Measurements from ENCODE around the gene DIRAS1. TPM values are rescaled to one million over a fixed set of nuclear protein-coding genes. Genes with fewer than 3 reads are reported as not detected.
A peak's percentile ranks its signal among the peaks of the same experiment; 100 is the strongest.

DIRAS1 gene
- total and polyA plus RNA-seq, 4 donors, result 0.01 to 0.09 (median 0.08) TPM; not detected in 1

DNA sequence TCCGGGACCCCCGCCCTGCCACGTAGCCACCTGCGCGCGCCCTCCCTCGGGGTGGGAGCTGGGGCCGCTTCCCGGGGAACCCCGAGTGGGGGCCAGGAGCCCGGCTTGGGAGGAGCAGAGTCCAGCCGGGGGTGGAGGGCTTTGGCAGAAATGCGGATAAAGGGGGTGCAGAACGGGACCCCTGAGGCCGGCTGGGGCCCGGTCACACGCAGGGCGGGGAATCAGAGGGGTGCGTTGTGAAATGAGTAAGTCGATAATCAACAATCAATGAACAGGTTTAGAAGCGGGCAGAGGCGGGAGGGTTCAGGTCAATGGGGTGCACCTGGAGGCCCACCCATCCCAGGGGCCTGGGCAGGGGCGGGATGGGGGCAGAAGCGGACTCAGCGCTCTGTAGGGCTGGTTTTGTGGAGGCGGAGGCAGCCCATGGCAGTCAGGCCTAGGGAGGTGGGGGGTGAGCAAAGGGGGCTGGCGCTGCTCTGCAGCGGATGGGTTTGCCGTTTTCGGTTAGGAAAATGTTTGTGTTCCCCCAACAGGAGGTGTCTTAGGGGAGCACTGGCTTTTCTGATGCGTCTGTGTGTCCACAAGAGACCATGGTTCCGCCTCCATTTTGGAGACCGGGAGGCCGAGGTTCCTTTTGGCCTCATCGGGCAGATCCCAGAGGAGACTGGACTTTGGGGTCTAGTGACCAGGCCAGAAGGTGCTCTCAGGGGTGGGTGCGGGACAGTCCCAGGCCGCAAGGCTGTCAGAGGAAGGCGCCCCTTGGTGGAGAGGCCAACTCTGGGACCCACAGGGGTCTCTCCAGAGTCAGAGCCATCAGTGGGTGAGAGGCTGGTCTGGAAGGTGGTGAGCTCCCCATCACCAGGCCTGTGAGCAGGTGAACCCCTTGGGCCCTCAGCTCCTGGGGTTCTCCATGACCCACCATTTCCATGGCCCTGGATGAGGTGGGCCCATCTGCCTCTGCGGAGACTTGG lies 683 bp upstream of the DIRAS1 start:
- no peaks in the 10 kb centered on the region for H3K9me3 ChIP-seq (ENCODE audit: control insufficient read depth in 4 of 4, low read length in 3 of 4)
- H3K4me1 ChIP-seq (ENCODE audit: control insufficient read depth in 4 of 4, insufficient read depth in 4 of 4, low read length in 3 of 4), result peaks cover 0 to 8% (median 5%) of the 10 kb centered on the region in 4 donors
- H3K4me3 ChIP-seq (ENCODE audit: low read depth in 1 of 3, low read length in 3 of 3), result peak overlapping the region in 1 of 3 donors; percentile 50
- H3K36me3 ChIP-seq (ENCODE audit: control insufficient read depth in 4 of 4, insufficient read depth in 3 of 4, low read depth in 1 of 4, low read length in 3 of 4), result no peaks in the 10 kb centered on the region
- TF ChIP-seq YY1 (IDR thresholded peaks at IDR 0.05) (no peak), HNF4G (IDR thresholded peaks at IDR 0.05) (no peak), EGR1 (IDR thresholded peaks at IDR 0.05; ENCODE audit: low read depth in 2 of 2) (no peak), NR2F2 (IDR thresholded peaks at IDR 0.05) (no peak), JUND (IDR thresholded peaks at IDR 0.05) (no peak), FOXA2 (IDR thresholded peaks at IDR 0.05) (no peak), GABPA (IDR thresholded peaks at IDR 0.05 in 1 of 2, conservative IDR thresholded peaks at IDR 0.05 in 1 of 2) (no peak), TAF1 (conservative IDR thresholded peaks at IDR 0.05) (no peak), RAD21 (IDR thresholded peaks at IDR 0.05) (no peak), ZBTB33 (IDR thresholded peaks at IDR 0.05) (no peak), SP1 (IDR thresholded peaks at IDR 0.05) (no peak), RXRA (IDR thresholded peaks at IDR 0.05) (no peak), HNF4A (conservative IDR thresholded peaks at IDR 0.05) (no peak), REST (IDR thresholded peaks at IDR 0.05) (no peak), FOXA1 (IDR thresholded peaks at IDR 0.05) (no peak)
- TF ChIP-seq, protein P1, sequence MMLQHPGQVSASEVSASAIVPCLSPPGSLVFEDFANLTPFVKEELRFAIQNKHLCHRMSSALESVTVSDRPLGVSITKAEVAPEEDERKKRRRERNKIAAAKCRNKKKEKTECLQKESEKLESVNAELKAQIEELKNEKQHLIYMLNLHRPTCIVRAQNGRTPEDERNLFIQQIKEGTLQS (IDR thresholded peaks at IDR 0.05), result no peak
- TF ChIP-seq, protein P2, sequence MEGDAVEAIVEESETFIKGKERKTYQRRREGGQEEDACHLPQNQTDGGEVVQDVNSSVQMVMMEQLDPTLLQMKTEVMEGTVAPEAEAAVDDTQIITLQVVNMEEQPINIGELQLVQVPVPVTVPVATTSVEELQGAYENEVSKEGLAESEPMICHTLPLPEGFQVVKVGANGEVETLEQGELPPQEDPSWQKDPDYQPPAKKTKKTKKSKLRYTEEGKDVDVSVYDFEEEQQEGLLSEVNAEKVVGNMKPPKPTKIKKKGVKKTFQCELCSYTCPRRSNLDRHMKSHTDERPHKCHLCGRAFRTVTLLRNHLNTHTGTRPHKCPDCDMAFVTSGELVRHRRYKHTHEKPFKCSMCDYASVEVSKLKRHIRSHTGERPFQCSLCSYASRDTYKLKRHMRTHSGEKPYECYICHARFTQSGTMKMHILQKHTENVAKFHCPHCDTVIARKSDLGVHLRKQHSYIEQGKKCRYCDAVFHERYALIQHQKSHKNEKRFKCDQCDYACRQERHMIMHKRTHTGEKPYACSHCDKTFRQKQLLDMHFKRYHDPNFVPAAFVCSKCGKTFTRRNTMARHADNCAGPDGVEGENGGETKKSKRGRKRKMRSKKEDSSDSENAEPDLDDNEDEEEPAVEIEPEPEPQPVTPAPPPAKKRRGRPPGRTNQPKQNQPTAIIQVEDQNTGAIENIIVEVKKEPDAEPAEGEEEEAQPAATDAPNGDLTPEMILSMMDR (IDR thresholded peaks at IDR 0.05; ENCODE audit: low read depth, low read length, missing input control), result no peak
- TF ChIP-seq, protein P3, sequence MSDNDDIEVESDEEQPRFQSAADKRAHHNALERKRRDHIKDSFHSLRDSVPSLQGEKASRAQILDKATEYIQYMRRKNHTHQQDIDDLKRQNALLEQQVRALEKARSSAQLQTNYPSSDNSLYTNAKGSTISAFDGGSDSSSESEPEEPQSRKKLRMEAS (IDR thresholded peaks at IDR 0.05), result no peak
- H3K9ac ChIP-seq (ENCODE audit: low read depth in 1 of 2, low read length in 2 of 2), result no peak overlapping the region
- 31% methylated on average over 39 of the region's 39 CpGs for WGBS
- no peak overlapping the region for H3K27ac ChIP-seq (ENCODE audit: low read depth in 1 of 2, low read length in 2 of 2)
- no peak for DNase-seq (ENCODE audit: low spot score)
- H3K27me3 ChIP-seq (ENCODE audit: control insufficient read depth in 4 of 4, insufficient read depth in 4 of 4, low read length in 3 of 4), result peaks cover 0 to 7% (median 3%) of the 10 kb centered on the region in 4 donors

All from liver (tissue), 9 donors.